NCI-H748 treated with DMSO at 0.1 percent for 48 hours (cell line): ENCODE measurements around the gene CORO1C.
"Not testable (repeated sequence)": the region's sequence is repeated elsewhere in the genome, so short reads cannot be mapped to it uniquely, and the experiment has no call there.

Experiments
- DNase-seq: peaks from one replicate; lab custom pipeline; 2025; lab: John Stamatoyannopoulos, UW

CORO1C gene

GRCh38 chr12:108753976-108754375 lies 22.7 kb upstream of the CORO1C start:
- no peak for DNase-seq

GRCh38 chr12:108752387-108752786 lies 21.1 kb upstream of the CORO1C start:
- no peak for DNase-seq

- DNase-seq: no peak
These were observed 20.5 kb upstream of the CORO1C start for GRCh38 chr12:108751821-108752220.

- DNase-seq: not testable (repeated sequence)
These were observed 19.7 kb upstream of the CORO1C start for GRCh38 chr12:108751003-108751402.

- no peak for DNase-seq
These were observed 19.2 kb upstream of the CORO1C start for GRCh38 chr12:108750526-108750925.

- no peak for DNase-seq
These were observed 16.2 kb upstream of the CORO1C start for GRCh38 chr12:108747563-108747962.

- no peak for DNase-seq
These were observed 14.3 kb upstream of the CORO1C start for GRCh38 chr12:108745641-108746040.

- no peak for DNase-seq
These were observed 12.9 kb upstream of the CORO1C start for GRCh38 chr12:108744021-108744897.

- DNase-seq: no peak
These were observed 6.9 kb upstream of the CORO1C start for GRCh38 chr12:108738170-108738569.

GRCh38 chr12:108735855-108736254 lies 4.5 kb upstream of the CORO1C start:
- DNase-seq: no peak

GRCh38 chr12:108734200-108734906 lies 3.0 kb upstream of the CORO1C start:
- DNase-seq: no peak

GRCh38 chr12:108733230-108733531 lies 1.9 kb upstream of the CORO1C start:
- DNase-seq: not testable (repeated sequence)

- no peak for DNase-seq
These were observed 1.3 kb upstream of the CORO1C start for GRCh38 chr12:108732489-108733229.

GRCh38 chr12:108731866-108732461 lies 646 bp upstream of the CORO1C start:
- peak; percentile 95 for DNase-seq

- DNase-seq: peak; percentile 72
These were observed 783 bp downstream of the CORO1C start for GRCh38 chr12:108730365-108731104.

- DNase-seq: peak; percentile 61
These were observed 1.5 kb downstream of the CORO1C start for GRCh38 chr12:108729612-108730364.

- DNase-seq: no peak
These were observed 2.3 kb downstream of the CORO1C start for GRCh38 chr12:108728820-108729611.

GRCh38 chr12:108727868-108728735 lies 3.2 kb downstream of the CORO1C start:
- no peak for DNase-seq

GRCh38 chr12:108727161-108727560 lies 4.2 kb downstream of the CORO1C start:
- DNase-seq: no peak
